Diencephalon (tissue), 1 donor: Measurements from ENCODE around the gene TMEM272. TPM values are rescaled to one million over a fixed set of nuclear protein-coding genes. Genes with fewer than 3 reads are reported as not detected.

ENCODE experiments used
- total RNA-seq: library from RNA; depleted of rRNA; stranded (reverse); fragments of >200 nt; gene quantifications from one replicate; pipeline ENCODE4 v1.2.3, GENCODE V29; 2014

TMEM272 gene
- 3.9 TPM for total RNA-seq

GRCh38 chr13:51844862-51845573 lies at the start of gene TMEM272:
TSS of gene TMEM272 (minus strand) at chr13:51845177. CDS start at chr13:51838530, 6,647 bp downstream.

GRCh38 chr13:51861723-51862300 lies 16.8 kb upstream of the TMEM272 start, which contains the start of gene CCDC70:
TSS of gene CCDC70 (plus strand) at chr13:51861969. CDS start at chr13:51865412, 3,443 bp downstream.

GRCh38 chr13:51803422-51804294 lies 41.3 kb downstream of the TMEM272 start, which contains the start of gene DHRS12:
TSS of gene DHRS12 (minus strand) at chr13:51804163. CDS start at chr13:51799659, 4,504 bp downstream.

Other genes starting within 250 kb of the TMEM272 start
- 7.4 TPM for gene DHRS12, start 41.0 kb downstream of the TMEM272 start, total RNA-seq
- not detected for gene CCDC70, start 16.8 kb upstream of the TMEM272 start, total RNA-seq
- gene ATP7B, start 166.3 kb upstream of the TMEM272 start, total RNA-seq, result 13.1 TPM
- 26.8 TPM for gene ALG11, start 167.2 kb upstream of the TMEM272 start, total RNA-seq
- 32.8 TPM for gene UTP14C, start 179.5 kb upstream of the TMEM272 start, total RNA-seq